HG02571 (cell line): ENCODE results near the gene UBTD2.

Experiments used
- ATAC-seq: cut with Tn5 transposase; IDR thresholded peaks from one replicate; pipeline ENCODE4 v1.9.1; 2021; ENCODE audit warnings: mild to moderate bottlenecking, moderate library complexity; ENCODE audit not compliant: unreplicated experiment

Gene UBTD2

DNA sequence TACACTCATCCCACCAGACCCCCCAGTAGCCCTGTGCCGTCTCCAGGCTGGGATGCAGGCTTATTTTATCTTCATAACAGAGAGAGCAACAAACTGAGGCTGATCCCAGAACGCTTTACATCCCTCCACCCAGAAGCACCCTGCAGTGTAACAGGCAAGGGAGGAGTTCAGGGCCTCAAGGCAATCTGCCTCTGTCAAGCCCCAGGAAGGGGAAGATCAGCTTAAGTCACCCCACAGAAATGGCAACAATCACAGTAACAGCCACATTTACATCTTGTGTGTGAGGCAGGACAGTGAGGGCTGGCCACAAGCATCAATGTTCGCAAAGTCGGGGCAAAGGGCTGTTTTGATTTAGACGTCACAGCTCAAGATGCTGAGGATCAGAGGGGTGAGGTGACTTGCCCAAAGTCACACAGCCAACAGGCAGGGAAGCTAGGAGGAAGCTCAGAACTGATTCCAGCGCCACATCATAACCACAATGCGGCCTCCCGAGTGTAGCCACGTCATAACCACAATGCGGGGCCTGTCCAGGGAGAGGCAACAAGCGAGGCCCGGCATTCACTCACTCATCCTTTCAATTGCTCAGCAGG is 109.9 kb downstream of the UBTD2 start:
- ATAC-seq, result no peak

DNA sequence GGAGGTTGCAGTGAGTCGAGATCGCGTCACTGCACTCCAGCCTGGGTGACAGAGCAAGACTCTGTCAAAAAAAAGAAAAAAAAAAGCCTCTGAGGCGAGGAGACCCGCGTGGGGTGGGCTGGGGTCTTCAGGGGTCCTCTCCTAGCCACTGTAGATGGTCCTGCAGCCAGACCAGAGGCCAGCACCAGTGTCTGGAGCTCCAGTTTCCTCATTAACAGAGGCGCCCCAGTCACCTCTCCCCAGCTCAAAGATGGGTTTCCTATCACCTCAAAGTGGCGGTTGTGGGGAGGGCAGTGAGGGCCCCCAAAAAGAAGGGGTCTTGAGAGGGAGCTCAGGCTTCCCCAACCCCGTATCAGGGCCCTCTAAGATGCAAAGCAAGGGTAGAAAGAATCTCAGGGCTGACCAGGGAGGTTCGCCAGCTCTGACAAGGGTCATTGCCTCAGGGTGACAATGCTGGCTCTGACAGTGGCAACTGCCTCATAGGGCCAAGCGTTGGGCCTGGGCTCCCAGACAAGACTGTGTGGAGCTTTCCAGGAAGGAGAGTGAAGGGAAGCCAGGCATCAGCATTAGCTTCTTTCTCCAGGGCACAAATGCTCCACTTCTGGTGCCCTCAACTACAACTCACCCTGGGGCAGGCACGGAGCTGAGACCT is 110.5 kb downstream of the UBTD2 start:
- no peak for ATAC-seq

DNA sequence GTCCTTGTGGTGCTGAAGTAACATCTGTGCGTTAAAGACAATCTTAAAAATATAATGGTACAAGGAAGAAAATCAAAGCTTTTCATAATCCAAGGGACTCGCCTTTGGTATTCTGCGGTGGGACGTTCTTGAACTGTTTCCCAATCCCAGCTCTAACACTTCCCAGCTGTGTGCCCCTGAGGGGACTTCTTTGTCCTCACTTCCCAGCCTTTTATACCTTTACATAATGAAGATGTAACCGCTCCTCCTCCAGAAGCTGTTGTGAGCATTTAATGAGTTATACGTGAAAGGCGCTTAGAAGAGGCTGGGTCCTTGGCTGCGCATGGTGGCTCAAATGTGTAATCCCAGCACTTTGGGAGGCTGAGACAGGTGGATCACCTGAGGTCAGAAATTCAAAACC is 112.4 kb downstream of the UBTD2 start:
- ATAC-seq, result no peak

DNA sequence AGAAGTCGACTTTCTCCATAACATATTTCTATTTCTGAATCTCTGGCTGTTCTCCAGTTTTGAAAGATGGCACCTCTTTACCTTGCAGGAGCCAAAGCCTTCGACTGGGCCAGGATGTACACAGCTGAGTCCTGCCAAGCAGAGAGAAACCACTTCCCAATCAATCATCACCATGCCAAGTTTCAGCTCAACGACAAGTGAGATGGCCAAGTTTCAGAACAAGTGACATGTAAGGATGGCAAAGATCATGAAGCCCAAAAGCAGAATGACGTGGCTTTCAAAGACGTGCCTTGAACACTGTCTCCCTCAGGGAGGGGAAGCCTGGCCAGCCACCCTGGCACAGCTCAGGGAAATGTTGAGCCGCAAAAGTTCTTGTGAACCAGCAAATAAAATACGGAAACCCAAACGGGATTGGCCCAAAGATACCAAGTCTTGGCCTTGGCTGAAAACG is 113.3 kb downstream of the UBTD2 start:
- ATAC-seq, result no peak

DNA sequence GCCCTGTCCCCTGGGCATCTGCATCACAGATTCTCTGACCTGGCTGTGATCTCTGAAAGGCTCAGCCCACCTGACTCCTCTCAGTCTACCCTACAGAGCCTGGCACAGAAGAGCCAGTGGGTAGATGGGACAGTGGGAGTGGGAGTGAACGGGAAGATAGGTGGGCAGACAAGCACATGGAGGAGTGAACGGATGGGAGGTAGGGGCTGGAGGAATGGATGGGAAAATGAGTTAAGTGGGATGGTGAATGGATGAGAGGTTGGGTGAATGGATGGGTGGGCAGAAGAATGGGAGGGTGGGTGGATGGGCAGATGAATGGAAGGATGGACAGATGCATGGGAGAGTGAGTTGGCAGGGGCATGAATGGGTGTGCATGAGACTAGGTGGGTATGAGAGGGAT is 114.3 kb downstream of the UBTD2 start:
- no peak for ATAC-seq

DNA sequence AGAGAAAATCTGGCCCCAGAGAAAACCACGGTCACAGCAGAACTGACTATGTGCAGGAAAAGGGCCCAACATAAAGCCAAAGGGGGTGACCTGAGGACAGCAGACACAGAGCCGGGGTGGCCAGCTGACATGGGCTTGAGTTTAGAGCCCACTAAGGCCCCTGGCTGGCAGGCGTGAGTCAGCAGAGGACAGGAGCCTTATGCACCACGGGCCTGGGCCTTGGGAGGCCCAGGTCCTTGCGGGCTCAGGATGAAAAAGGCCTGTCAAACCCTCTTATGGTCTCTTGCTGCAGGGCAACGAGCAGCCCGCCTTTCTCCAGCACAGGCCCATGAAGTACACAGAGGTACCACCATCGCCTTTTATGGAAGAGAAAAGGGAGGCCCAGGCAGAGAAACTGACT is 115.3 kb downstream of the UBTD2 start:
- no peak for ATAC-seq

DNA sequence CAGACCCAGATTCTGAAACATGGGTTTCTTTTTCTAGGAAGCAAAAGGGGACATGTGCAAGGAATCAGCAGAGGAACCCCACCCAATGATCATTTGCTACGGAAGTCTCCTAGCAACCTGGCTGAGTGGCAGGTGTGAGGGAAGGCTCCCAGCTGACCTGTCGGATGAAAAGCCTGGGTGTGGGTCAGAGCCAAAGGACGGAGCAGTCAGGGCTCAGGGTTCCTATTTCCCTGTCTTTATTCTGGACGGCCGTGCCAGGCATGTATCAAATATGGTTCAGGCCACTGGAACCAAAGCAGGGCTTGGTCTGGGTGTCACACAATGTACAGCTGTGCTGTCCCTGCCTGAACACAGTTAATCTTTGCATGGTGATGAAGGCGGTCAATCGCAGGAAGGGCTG is 115.7 kb downstream of the UBTD2 start:
- no peak for ATAC-seq

DNA sequence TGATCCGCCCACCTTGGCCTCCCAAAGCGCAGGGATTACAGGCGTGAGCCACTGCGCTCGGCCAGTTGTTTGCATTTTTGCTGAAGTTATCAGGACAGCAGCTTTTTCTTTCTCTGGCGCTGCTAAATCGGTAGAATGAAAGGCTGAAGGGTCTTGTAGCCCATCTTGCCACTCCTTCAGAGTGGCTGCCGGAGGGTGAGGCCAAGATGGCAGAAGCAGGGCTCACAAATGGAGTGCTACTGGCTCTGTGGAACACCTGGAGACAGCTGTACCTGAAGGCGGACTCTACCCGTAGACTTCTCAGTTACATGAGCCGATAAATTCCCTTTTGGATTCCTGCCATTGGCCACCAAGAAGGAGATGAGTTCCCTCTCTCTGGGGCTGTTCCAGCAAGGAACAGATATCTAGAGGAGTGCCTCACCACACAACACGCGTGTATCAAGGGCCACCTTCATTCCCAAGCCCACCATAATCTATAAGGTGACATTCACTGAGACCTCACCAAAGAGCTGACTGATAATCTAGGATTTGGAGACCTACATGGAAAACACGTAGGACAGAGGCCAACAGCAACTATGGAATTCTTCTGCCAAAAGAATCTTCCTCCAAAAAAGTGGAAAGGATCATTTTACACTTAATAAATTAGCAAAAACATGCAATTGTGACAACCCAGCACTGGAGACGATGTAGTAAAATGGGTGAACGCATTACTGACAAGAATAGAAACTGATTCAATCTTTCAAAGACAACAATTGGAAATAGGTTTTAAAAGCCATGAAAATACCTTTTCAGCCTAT is 117.3 kb downstream of the UBTD2 start:
- no peak for ATAC-seq

DNA sequence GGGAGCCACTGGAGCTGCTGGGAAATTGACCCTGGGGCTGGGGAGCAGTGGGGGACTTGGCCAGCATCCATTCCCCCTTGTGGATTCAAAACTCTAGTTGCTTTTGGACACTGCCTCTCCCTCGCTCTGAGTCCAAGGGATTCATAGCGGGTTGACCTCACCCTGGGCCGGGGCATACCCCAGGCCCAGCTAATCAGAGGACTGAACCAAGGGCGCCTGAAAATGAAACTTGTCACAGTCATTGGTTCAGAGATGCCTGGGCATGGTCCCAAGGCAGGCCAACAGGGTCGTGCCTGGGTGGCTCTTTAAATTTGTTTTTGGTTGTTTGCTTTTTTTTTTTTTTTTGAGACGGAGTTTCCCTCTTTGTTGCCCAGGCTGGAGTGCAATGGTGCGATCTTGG is 118.1 kb downstream of the UBTD2 start:
- ATAC-seq, result no peak

DNA sequence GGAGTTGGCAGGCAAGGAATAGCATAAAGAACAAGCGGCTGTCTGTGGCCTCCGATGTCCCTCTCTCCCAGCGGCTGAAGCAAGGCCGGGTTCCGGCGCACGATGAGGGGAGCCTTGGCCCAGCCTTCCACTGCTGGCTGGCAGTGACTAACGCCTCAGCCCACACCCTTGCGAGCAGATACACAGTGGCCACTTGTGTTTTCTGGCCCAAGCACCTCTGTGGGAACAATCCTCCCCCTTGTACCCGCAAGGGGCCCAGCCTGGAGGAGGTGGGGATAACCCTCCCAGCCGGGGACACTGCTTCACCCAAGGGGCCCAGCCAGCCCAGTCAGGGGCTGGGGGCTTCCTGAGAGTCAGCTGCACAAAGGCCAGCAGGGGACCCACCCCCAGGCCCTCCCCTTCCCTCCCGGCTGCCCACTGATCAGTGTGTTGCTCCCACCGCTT is 118.8 kb downstream of the UBTD2 start:
- no peak for ATAC-seq

DNA sequence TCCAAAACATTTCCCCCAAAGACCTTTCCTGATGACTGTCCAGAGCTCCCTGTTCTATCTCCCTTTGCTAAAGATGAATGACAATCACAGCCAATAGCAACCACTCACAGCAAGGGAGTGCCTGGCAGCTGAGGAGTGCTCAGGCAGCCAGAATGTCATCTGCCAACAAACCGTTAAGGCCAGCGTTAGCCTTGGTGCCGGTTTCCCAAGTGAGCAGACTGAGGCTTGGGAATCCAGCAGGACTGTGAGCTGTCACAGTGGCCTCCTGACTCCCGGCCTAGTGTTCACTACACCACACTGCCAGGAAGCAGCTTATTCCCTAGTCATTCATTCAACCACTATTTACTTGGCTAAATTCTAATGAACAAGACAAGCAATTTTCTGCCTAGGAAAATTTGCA is 120.2 kb downstream of the UBTD2 start:
- ATAC-seq, result no peak

DNA sequence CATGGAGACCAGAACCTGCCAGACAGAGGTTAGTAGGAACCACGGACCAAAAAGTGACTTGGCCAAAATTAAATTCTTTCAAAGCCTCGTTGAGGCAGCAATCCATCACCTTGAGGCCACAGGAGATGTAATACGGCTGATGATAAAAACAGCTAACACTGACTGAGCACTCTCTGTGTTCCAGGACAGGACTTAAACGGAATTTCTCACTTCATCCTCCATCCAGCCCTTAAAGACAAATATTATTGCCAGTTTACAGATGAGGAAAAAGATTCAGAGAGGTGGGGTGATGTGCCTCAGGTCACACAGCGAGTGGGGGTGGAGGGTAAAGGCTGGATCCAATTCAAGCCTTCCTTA is 120.6 kb downstream of the UBTD2 start:
- ATAC-seq, result no peak

DNA sequence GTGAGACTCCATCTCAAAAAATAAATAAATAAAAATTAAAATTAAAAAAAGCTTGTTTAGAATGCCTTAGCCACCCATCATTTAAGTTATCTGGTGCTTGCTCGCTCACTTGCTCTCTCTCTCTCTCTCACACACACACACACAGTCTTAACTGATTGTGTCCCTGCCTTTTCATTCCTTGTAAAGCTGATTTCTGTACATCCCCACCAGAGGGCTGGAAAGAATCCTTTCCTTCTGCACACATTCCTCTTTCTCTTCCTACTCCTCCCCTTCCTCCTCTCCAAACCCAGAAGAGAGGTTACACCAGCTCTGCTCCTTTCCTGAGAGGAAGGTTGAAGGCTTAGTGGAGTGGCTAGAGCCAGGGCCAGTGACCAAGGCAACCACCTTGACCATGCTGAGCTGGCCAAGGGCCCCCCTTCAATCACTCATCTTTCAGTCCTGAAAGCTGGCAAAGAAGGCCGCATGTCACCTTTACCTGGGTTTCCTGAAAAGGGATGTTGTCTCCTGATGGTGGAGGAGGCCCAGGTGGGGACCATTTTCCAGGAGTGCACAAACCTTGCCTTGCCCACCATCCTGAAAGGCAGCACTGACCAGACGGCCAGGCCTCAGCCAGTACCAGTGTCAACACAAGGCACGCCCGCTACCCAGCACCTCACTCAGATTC is 121.1 kb downstream of the UBTD2 start:
- no peak for ATAC-seq

DNA sequence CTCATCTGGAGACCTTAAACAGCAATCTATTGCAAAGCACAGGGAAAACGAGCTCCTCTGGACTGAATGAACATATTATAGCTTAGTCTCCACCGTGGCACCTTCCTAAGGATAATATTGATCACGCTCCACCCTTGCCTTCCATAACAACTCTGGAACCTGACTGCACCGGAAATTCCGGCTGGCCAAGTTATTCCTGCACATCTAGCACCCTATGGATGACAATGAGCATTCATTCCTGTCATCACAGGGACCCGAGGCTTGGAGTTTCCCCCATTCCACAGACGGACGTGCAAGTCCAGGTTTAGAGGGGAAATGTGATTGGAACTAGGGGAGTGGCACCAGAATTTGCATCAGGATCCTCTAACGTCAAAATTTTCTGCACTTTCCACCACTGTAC is 123.1 kb downstream of the UBTD2 start:
- ATAC-seq, result no peak
